Spleen (tissue), 7 donors: ENCODE results near the gene COBLL1.

ENCODE experiments used
- POLR2A ChIP-seq, 3 donors: fragments of 450-650 bp; IDR thresholded peaks; one replicate each; pipeline ENCODE4 v1.5.1; 2017; ENCODE audit warnings: antibody characterized with exemption in 3 of 3, mild to moderate bottlenecking in 1 of 3
- TF ChIP-seq, protein P1 (sequence below), 11 experiments: fragments of 200-600 bp in 7 of 11; fragments of 450-650 bp in 4 of 11; sonication (generic) in 4 of 11; IDR thresholded peaks in 8 of 11; conservative IDR thresholded peaks in 3 of 11; 1 replicate in 7 of 11; 2 replicates in 4 of 11; pipeline versions ENCODE4 v1.4.0 to v1.8.0; 2016 to 2021; ENCODE audit warnings: antibody characterized with exemption in 11 of 11, inconsistent platforms in 4 of 11, mild to moderate bottlenecking in 1 of 11
- donor health status: DM: no; HTN: no; CAD: no; lungs with moderate emphysema.
- donor health status: DM: no; HTN: no; CAD: no.
- donor health status: DM: no; HTN: no; CAD: no.

DNA sequence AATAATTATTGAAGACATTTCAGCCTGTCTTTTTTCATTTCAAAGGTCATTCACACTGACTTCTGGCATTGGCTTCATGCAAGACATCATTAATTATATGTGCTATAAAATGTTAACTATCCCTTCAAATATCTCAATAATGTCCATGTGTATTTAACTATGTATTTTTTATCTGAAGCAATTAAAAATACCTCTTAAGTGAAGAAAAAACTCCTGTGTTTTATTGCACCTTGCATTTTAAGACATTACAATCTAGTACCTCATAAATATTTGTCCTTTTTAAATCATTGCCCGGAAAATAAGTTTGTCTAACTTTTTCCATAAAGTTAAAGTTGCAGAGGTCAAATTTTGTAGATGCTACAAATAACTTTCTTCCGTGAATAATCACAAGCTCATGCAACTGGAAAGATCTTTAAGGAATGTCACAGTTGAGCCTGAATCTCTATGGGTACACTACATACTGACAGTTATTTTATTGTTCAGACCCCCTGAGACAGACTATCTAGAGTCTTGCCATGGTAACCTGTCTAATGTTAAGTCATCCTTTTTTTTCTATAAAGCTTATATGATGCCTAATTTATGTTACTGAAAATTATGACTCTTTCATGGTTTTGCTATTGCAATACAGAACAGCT lies 38.4 kb upstream of the COBLL1 start:
- TF ChIP-seq, protein P1, sequence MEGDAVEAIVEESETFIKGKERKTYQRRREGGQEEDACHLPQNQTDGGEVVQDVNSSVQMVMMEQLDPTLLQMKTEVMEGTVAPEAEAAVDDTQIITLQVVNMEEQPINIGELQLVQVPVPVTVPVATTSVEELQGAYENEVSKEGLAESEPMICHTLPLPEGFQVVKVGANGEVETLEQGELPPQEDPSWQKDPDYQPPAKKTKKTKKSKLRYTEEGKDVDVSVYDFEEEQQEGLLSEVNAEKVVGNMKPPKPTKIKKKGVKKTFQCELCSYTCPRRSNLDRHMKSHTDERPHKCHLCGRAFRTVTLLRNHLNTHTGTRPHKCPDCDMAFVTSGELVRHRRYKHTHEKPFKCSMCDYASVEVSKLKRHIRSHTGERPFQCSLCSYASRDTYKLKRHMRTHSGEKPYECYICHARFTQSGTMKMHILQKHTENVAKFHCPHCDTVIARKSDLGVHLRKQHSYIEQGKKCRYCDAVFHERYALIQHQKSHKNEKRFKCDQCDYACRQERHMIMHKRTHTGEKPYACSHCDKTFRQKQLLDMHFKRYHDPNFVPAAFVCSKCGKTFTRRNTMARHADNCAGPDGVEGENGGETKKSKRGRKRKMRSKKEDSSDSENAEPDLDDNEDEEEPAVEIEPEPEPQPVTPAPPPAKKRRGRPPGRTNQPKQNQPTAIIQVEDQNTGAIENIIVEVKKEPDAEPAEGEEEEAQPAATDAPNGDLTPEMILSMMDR (IDR thresholded peaks at IDR 0.05 in 8 of 11, conservative IDR thresholded peaks at IDR 0.05 in 3 of 11) = no peak
- TF ChIP-seq POLR2A (IDR thresholded peaks at IDR 0.05) = no peak
